Retina (tissue), 1 donor: Measurements from ENCODE around the gene PILRB.

Experiments used
- DNase-seq: peaks from one replicate; pipeline ENCODE4 v3.0.0-alpha.2; 2016

PILRB gene

GRCh38 chr7:100411101-100411500 lies 53.2 kb downstream of the PILRB start:
- no peak for DNase-seq

GRCh38 chr7:100413346-100413745 lies 55.4 kb downstream of the PILRB start:
- no peak for DNase-seq

- no peak for DNase-seq
Measured at GRCh38 chr7:100413889-100414288, 56.0 kb downstream of the PILRB start.

GRCh38 chr7:100415448-100415847 lies 57.5 kb downstream of the PILRB start:
- no peak for DNase-seq
